Keratinocyte (primary cell): ENCODE data around the gene WASF2. TPM values are rescaled to one million over a fixed set of nuclear protein-coding genes. Genes with fewer than 3 reads are reported as not detected.

Experiments
- DNase-seq: peaks from one replicate; pipeline ENCODE4 v3.0.0-alpha.2; 2011; ENCODE audit warnings: low read depth, missing footprints, low spot score
- FAIRE-seq: peaks from 2 replicates; lab custom pipeline; 2011; peaks lifted over from hg19 to GRCh38; lab: Jason Lieb, UNC
- H2AFZ ChIP-seq: 2 replicates; pipeline ENCODE4 v1.6.0; 2012; ENCODE audit warnings: low read length, control low read depth, inconsistent platforms; ENCODE audit not compliant: control insufficient read depth
- H3K27ac ChIP-seq: 2 replicates; pipeline ENCODE4 v1.5.1; 2011; ENCODE audit warnings: low read length; ENCODE audit not compliant: control insufficient read depth, insufficient read depth
- H3K27me3 ChIP-seq: 3 replicates; pipeline ENCODE4 v1.6.0; 2011; ENCODE audit warnings: low read length; ENCODE audit not compliant: control insufficient read depth, insufficient read depth; ENCODE audit errors: extremely low read depth
- H3K36me3 ChIP-seq, 2 experiments: 2 replicates in 1 of 2; 3 replicates in 1 of 2; pipeline ENCODE4 v1.5.1; 2011; ENCODE audit warnings: low read length in 2 of 2, mild to moderate bottlenecking in 1 of 2; ENCODE audit not compliant: control insufficient read depth in 2 of 2, insufficient read depth in 2 of 2; ENCODE audit errors: extremely low read depth in 1 of 2
- H3K4me1 ChIP-seq: 3 replicates; pipeline ENCODE4 v1.5.1; 2011; ENCODE audit warnings: low read length; ENCODE audit not compliant: control insufficient read depth, insufficient read depth; ENCODE audit errors: extremely low read depth
- H3K4me2 ChIP-seq: 3 replicates; pipeline ENCODE4 v1.6.0; 2011; ENCODE audit warnings: low read depth, low read length; ENCODE audit not compliant: control insufficient read depth, insufficient read depth; ENCODE audit errors: extremely low read depth
- H3K4me3 ChIP-seq, 3 experiments: fragments of 200-600 bp in 1 of 3; sonication (generic) in 1 of 3; 2 replicates in 2 of 3; 3 replicates in 1 of 3; pipeline ENCODE4 v1.5.1; 2011 to 2016; ENCODE audit warnings: low read length in 3 of 3, mild to moderate bottlenecking in 3 of 3, control low read depth in 2 of 3, inconsistent platforms in 1 of 3, low read depth in 1 of 3, mixed read lengths in 1 of 3, mixed run types in 1 of 3, moderate library complexity in 1 of 3; ENCODE audit not compliant: control insufficient read depth in 2 of 3, insufficient read depth in 2 of 3; ENCODE audit errors: extremely low read depth in 1 of 3
- H3K79me2 ChIP-seq: 2 replicates; pipeline ENCODE4 v1.6.0; 2012; ENCODE audit warnings: low read length; ENCODE audit not compliant: control insufficient read depth, insufficient read depth
- H3K9ac ChIP-seq: 3 replicates; pipeline ENCODE4 v1.6.0; 2011; ENCODE audit warnings: low read length; ENCODE audit not compliant: control insufficient read depth, insufficient read depth; ENCODE audit errors: extremely low read depth
- H3K9me1 ChIP-seq: 3 replicates; pipeline ENCODE4 v1.6.0; 2011; ENCODE audit warnings: low read length; ENCODE audit not compliant: control insufficient read depth, insufficient read depth; ENCODE audit errors: extremely low read depth
- H3K9me3 ChIP-seq: 2 replicates; pipeline ENCODE4 v1.5.1; 2012; ENCODE audit warnings: low read depth, low read length; ENCODE audit not compliant: control insufficient read depth
- H4K20me1 ChIP-seq: 3 replicates; pipeline ENCODE4 v1.6.0; 2011; ENCODE audit warnings: low read length; ENCODE audit not compliant: control insufficient read depth, insufficient read depth; ENCODE audit errors: extremely low read depth
- EZH2 ChIP-seq: IDR thresholded peaks from one replicate; pipeline ENCODE4 v1.6.1; 2012; ENCODE audit warnings: inconsistent platforms, mild to moderate bottlenecking, low read length, moderate library complexity
- dilution Hi-C: fragments of 300-500 bp; cut with MboI; formaldehyde crosslinking; loops from one replicate; pipeline ENCODE4 v1.7.0; 2020; ENCODE audit warnings: low sequenced_read_pairs; ENCODE audit not compliant: extremely low pct_ligation_motif_present
- polyA plus RNA-seq, 5 experiments: library from polyadenylated mRNA; depleted of rRNA in 3 of 5; stranded (reverse) in 3 of 5; stranded (forward) in 1 of 5; unstranded in 1 of 5; fragments of >200 nt; gene quantifications; 1 replicate in 1 of 5; 2 replicates in 3 of 5; 3 replicates in 1 of 5; pipeline versions ENCODE4 v1.2.1 to v1.2.3, GENCODE V29; 2011 to 2012; ENCODE audit warnings: missing spikeins in 2 of 5, low read depth in 1 of 5, low replicate concordance in 1 of 5
- TF ChIP-seq, protein P1 (sequence below), 3 experiments: IDR thresholded peaks in 1 of 3; conservative IDR thresholded peaks in 1 of 3; optimal IDR thresholded peaks in 1 of 3; 2 replicates in 2 of 3; 3 replicates in 1 of 3; pipeline versions ENCODE3 to v1.5.1; 2011; ENCODE audit warnings: low read length in 3 of 3, mild to moderate bottlenecking in 3 of 3, moderate library complexity in 2 of 3, control low read depth in 1 of 3, inconsistent platforms in 1 of 3; ENCODE audit not compliant: insufficient read depth in 2 of 3; ENCODE audit errors: extremely low read depth in 1 of 3

Gene WASF2
- polyA plus RNA-seq, 1 donor (not counting 4 experiments of a cell fraction or from before 2014, with no cell fraction given), result 42.9 TPM

- no peaks in the 10 kb centered on the region for H3K9me3 ChIP-seq
- no peak overlapping the region for H3K4me2 ChIP-seq
- peaks cover 1 to 4% of the 10 kb centered on the region in 2 experiments for H3K36me3 ChIP-seq
- H3K4me1 ChIP-seq, result no peaks in the 10 kb centered on the region
- dilution Hi-C loops, result no loop called here
- peaks cover 81% of the 10 kb centered on the region for H3K79me2 ChIP-seq
- H3K9ac ChIP-seq, result no peak overlapping the region
- no peak overlapping the region for H2AFZ ChIP-seq
- peaks cover 4% of the 10 kb centered on the region for H4K20me1 ChIP-seq
- H3K4me3 ChIP-seq, result no peak overlapping the region
- FAIRE-seq (no peak), DNase-seq (no peak)
- TF ChIP-seq EZH2, result no peak
- TF ChIP-seq, protein P1, sequence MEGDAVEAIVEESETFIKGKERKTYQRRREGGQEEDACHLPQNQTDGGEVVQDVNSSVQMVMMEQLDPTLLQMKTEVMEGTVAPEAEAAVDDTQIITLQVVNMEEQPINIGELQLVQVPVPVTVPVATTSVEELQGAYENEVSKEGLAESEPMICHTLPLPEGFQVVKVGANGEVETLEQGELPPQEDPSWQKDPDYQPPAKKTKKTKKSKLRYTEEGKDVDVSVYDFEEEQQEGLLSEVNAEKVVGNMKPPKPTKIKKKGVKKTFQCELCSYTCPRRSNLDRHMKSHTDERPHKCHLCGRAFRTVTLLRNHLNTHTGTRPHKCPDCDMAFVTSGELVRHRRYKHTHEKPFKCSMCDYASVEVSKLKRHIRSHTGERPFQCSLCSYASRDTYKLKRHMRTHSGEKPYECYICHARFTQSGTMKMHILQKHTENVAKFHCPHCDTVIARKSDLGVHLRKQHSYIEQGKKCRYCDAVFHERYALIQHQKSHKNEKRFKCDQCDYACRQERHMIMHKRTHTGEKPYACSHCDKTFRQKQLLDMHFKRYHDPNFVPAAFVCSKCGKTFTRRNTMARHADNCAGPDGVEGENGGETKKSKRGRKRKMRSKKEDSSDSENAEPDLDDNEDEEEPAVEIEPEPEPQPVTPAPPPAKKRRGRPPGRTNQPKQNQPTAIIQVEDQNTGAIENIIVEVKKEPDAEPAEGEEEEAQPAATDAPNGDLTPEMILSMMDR (optimal IDR thresholded peaks at IDR 0.05 in 1 of 3, IDR thresholded peaks at IDR 0.05 in 1 of 3, conservative IDR thresholded peaks at IDR 0.05 in 1 of 3; ENCODE audit: extremely low read depth in 1 of 3, insufficient read depth in 2 of 3, low read length in 3 of 3), result no peak
- peaks cover 3% of the 10 kb centered on the region for H3K9me1 ChIP-seq
- H3K27ac ChIP-seq, result peak overlapping the region; percentile 8
- H3K27me3 ChIP-seq, result no peaks in the 10 kb centered on the region
Observed at GRCh38 chr1:27447883-27448282, 42.1 kb downstream of the WASF2 start.

- TF ChIP-seq, protein P1 (optimal IDR thresholded peaks at IDR 0.05 in 1 of 3, IDR thresholded peaks at IDR 0.05 in 1 of 3, conservative IDR thresholded peaks at IDR 0.05 in 1 of 3; ENCODE audit: extremely low read depth in 1 of 3, insufficient read depth in 2 of 3, low read length in 3 of 3), result no peak
- TF ChIP-seq EZH2, result no peak
- H3K9ac ChIP-seq, result no peak overlapping the region
- H3K27me3 ChIP-seq, result no peaks in the 10 kb centered on the region
- dilution Hi-C loops, result no loop called here
- FAIRE-seq (no peak), DNase-seq (no peak)
- no peak overlapping the region for H3K27ac ChIP-seq
- peaks cover 81% of the 10 kb centered on the region for H3K79me2 ChIP-seq
- no peak overlapping the region for H3K4me3 ChIP-seq
- H3K4me1 ChIP-seq, result no peaks in the 10 kb centered on the region
- peaks cover 3% of the 10 kb centered on the region for H3K9me1 ChIP-seq
- H3K9me3 ChIP-seq, result no peaks in the 10 kb centered on the region
- H3K4me2 ChIP-seq, result no peak overlapping the region
- peaks cover 1 to 4% of the 10 kb centered on the region in 2 experiments for H3K36me3 ChIP-seq
- peaks cover 4% of the 10 kb centered on the region for H4K20me1 ChIP-seq
- no peak overlapping the region for H2AFZ ChIP-seq
Observed at GRCh38 chr1:27447399-27447798, 42.6 kb downstream of the WASF2 start.
